OCI-LY3 (cell line): ENCODE measurements around the gene COPS6.

ENCODE experiments used
- H2AFZ ChIP-seq: fragments of 200-600, 300-600 bp; shearing (Covaris generic); 2 replicates; pipeline ENCODE4 v1.6.0; 2014; ENCODE audit warnings: antibody characterized with exemption, low read depth, low read length
- H3K27ac ChIP-seq: fragments of 200-600, 300-600 bp; sonication (generic); 2 replicates; pipeline ENCODE4 v1.5.1; 2014; ENCODE audit warnings: mild to moderate bottlenecking, low read length, moderate library complexity, mixed read lengths
- H3K27me3 ChIP-seq: fragments of 200-600, 300-600 bp; sonication (generic); 2 replicates; pipeline ENCODE4 v1.6.1; 2014; ENCODE audit warnings: low read depth, low read length, mixed read lengths
- H3K36me3 ChIP-seq: fragments of 200-600, 300-600 bp; sonication (generic); replicated peaks from 2 replicates; pipeline ENCODE3; 2014; ENCODE audit warnings: low read depth, low read length, mixed read lengths
- H3K4me1 ChIP-seq: fragments of 300-600, 200-600 bp; sonication (generic); 2 replicates; pipeline ENCODE4 v1.6.1; 2014; ENCODE audit warnings: low read length, mixed read lengths
- H3K4me2 ChIP-seq: fragments of 200-600, 300-600 bp; sonication (generic); 2 replicates; pipeline ENCODE4 v1.6.1; 2014; ENCODE audit warnings: low read length, mixed read lengths
- H3K4me3 ChIP-seq: fragments of 300-600, 200-600 bp; sonication (generic); 2 replicates; pipeline ENCODE4 v1.5.1; 2014; ENCODE audit warnings: antibody characterized with exemption, mild to moderate bottlenecking, low read length, moderate library complexity
- H3K79me2 ChIP-seq: fragments of 300-600, 200-600 bp; shearing (Covaris generic); 2 replicates; pipeline ENCODE4 v1.6.1; 2014; ENCODE audit warnings: mild to moderate bottlenecking, low read length, mixed read lengths
- H3K9ac ChIP-seq: fragments of 300-600, 200-600 bp; shearing (Covaris generic); 2 replicates; pipeline ENCODE4 v1.6.0; 2014; ENCODE audit warnings: mild to moderate bottlenecking, low read length, moderate library complexity
- H3K9me3 ChIP-seq: fragments of 200-600, 300-600 bp; shearing (Covaris generic); 2 replicates; pipeline ENCODE4 v1.6.1; 2014; ENCODE audit warnings: low read length, mixed read lengths; ENCODE audit not compliant: insufficient read depth
- H4K20me1 ChIP-seq: fragments of 200-600, 300-600 bp; sonication (generic); 2 replicates; pipeline ENCODE4 v1.6.1; 2016; ENCODE audit warnings: low read length, mixed read lengths; ENCODE audit not compliant: insufficient read depth
- CTCF ChIP-seq: fragments of 200-600, 300-600 bp; sonication (generic); IDR thresholded peaks from 2 replicates; pipeline ENCODE4 v1.5.1; 2014; ENCODE audit warnings: antibody characterized with exemption, low read length, low read depth
- EZH2phosphoT487 ChIP-seq: fragments of 200-600 bp; shearing (Covaris generic); IDR thresholded peaks from 2 replicates; pipeline ENCODE4 v1.6.1; 2018; ENCODE audit warnings: antibody characterized with exemption, mixed run types, low read depth

Gene COPS6

DNA sequence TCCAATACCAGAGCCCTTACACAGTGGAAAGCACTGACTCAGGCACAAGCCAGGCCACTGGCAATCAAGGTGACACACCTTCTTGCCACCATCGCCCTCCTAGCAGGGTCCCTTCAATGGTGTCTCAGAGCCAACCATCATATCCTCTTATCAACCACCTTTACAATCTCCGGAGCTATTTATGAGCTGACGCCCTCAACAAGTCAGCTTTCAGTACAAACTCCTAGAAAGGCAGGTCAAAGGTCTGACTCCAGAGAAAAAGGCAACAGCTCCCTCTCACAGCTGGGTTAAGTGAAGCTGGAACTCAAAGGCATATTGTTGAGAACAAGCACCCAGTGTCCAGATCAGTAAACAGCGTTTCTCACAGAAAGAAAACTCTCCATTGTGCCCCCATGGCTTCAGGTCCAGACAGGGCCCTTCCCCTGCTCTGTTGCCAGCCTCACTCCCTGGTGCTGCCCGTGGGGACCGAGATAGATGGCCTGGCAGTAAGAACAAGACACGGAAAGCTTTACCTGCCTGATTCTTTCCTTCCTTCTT lies 9.7 kb upstream of the COPS6 start:
- no peaks in the 10 kb centered on the region for H3K27me3 ChIP-seq
- H3K9ac ChIP-seq: no peak overlapping the region
- no peak overlapping the region for H3K4me2 ChIP-seq
- peaks cover 38% of the 10 kb centered on the region for H3K36me3 ChIP-seq
- peaks cover 12% of the 10 kb centered on the region for H3K4me1 ChIP-seq
- H3K9me3 ChIP-seq: no peaks in the 10 kb centered on the region
- TF ChIP-seq EZH2phosphoT487: no peak
- TF ChIP-seq CTCF: no peak
- no peaks in the 10 kb centered on the region for H4K20me1 ChIP-seq
- H2AFZ ChIP-seq: no peak overlapping the region
- H3K27ac ChIP-seq: no peak overlapping the region
- H3K79me2 ChIP-seq: peaks cover 53% of the 10 kb centered on the region
- H3K4me3 ChIP-seq: no peak overlapping the region

DNA sequence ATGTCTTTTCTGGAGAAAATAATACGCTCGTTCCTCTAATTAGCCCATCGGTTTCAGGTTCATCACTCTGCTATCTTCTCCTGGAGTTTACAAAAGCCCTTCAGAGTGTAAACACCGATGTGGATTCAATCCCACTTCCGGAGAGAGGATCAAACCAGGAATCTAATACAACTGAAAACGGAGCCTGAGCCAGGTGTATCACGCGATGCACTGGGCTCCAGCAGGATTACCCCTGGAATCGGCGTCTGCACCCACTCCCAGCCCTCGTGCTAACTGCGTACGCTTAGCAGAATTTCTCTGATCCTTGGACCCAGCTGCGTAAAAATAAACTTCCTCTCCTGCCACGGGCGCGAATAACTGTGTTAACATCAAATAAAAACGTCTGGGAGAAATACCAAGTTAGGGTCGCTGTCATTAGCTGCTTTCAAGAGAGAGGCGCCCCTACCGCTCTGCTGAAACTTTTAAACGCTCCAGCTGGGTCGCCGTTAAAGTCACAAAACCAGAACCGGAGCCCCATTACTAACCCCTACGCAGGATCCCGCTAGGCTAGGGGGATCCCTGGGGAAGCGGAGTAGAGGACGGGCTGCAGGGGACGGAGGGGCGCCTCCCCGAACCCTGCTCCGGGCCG lies 7.7 kb upstream of the COPS6 start:
- no peaks in the 10 kb centered on the region for H4K20me1 ChIP-seq
- peaks cover 53% of the 10 kb centered on the region for H3K79me2 ChIP-seq
- peak overlapping the region; percentile 97 for H3K4me2 ChIP-seq
- H3K27ac ChIP-seq: peak overlapping the region; percentile 30
- H3K27me3 ChIP-seq: peaks cover 12% of the 10 kb centered on the region; the same call in 1 of the 2 replicates
- peak overlapping the region; percentile 87 for H3K9ac ChIP-seq
- no peaks in the 10 kb centered on the region for H3K9me3 ChIP-seq
- H2AFZ ChIP-seq: no peak overlapping the region
- H3K36me3 ChIP-seq: peaks cover 20% of the 10 kb centered on the region
- TF ChIP-seq EZH2phosphoT487 (no peak), CTCF (no peak)
- peaks cover 12% of the 10 kb centered on the region for H3K4me1 ChIP-seq
- H3K4me3 ChIP-seq: peak overlapping the region; percentile 99

- peak within 1 kb of the TSS; percentile 97 for H3K4me2 ChIP-seq
- peak within 1 kb of the TSS; percentile 87 for H3K9ac ChIP-seq
- H3K79me2 ChIP-seq: peaks cover 50% of the 10 kb centered on the region
- peak within 1 kb of the TSS; percentile 99 for H3K4me3 ChIP-seq
- H2AFZ ChIP-seq: peak within 1 kb of the TSS; percentile 27; the same call in 1 of the 2 replicates
- no peaks in the 10 kb centered on the region for H3K9me3 ChIP-seq
- H3K36me3 ChIP-seq: peaks cover 17% of the 10 kb centered on the region
- peaks cover 12% of the 10 kb centered on the region; the same call in 1 of the 2 replicates for H3K27me3 ChIP-seq
- no peaks in the 10 kb centered on the region for H4K20me1 ChIP-seq
- H3K27ac ChIP-seq: peak within 1 kb of the TSS; percentile 65
- peaks cover 12% of the 10 kb centered on the region for H3K4me1 ChIP-seq
- no peak for TF ChIP-seq EZH2phosphoT487
- peak; percentile 93 for TF ChIP-seq CTCF
Observed at GRCh38 chr7:100081535-100082102, 7.2 kb upstream of the COPS6 start, which contains the start of gene ZNF3. TSS of gene ZNF3 (minus strand) at chr7:100081723. CDS start at chr7:100077357, 4,366 bp downstream.

- Histone ChIP-seq H3K4me1 (peaks cover 12% of the 10 kb centered on the region), H3K4me2 (peak overlapping the region; percentile 86), H4K20me1 (no peaks in the 10 kb centered on the region), H3K4me3 (peak overlapping the region; percentile 99), H3K36me3 (peaks cover 13% of the 10 kb centered on the region), H3K79me2 (peaks cover 36% of the 10 kb centered on the region), H2AFZ (peak overlapping the region; percentile 62; the same call in 1 of the 2 replicates), H3K9ac (no peak overlapping the region; the same call in 1 of the 2 replicates), H3K27me3 (peaks cover 12% of the 10 kb centered on the region; the same call in 1 of the 2 replicates), H3K27ac (no peak overlapping the region), H3K9me3 (no peaks in the 10 kb centered on the region)
- TF ChIP-seq CTCF (no peak), EZH2phosphoT487 (no peak)
Observed at GRCh38 chr7:100082978-100083377, 5.8 kb upstream of the COPS6 start.
